ENCODE measurements around the gene ADAM12. TPM values are rescaled to one million over a fixed set of nuclear protein-coding genes. Genes with fewer than 3 reads are reported as not detected.

ADAM12 gene
- polyA plus RNA-seq, 1 experiment: 8.6 TPM

DNA sequence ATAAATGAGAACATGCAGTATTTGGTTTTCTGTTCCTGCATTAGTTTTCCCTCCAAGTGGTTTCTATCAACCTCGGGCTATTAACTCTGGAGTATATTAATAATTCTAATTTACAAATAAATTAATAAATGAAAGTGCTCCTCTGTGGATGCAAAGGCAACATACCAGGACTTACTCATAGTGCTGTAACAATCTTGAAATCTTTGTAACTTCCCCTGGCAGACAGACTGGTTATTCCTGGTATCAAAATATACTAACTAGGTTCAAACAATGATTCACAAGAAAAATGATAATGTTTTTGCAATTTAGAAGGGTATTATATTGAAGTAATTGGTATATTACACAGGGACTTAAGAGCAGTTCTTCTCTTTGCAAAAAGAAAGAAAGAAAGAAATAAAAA lies 314.7 kb downstream of the ADAM12 start:
- H3K4me3 ChIP-seq (ENCODE audit: low read depth, low read length): no peak overlapping the region
- TF ChIP-seq, protein P1, sequence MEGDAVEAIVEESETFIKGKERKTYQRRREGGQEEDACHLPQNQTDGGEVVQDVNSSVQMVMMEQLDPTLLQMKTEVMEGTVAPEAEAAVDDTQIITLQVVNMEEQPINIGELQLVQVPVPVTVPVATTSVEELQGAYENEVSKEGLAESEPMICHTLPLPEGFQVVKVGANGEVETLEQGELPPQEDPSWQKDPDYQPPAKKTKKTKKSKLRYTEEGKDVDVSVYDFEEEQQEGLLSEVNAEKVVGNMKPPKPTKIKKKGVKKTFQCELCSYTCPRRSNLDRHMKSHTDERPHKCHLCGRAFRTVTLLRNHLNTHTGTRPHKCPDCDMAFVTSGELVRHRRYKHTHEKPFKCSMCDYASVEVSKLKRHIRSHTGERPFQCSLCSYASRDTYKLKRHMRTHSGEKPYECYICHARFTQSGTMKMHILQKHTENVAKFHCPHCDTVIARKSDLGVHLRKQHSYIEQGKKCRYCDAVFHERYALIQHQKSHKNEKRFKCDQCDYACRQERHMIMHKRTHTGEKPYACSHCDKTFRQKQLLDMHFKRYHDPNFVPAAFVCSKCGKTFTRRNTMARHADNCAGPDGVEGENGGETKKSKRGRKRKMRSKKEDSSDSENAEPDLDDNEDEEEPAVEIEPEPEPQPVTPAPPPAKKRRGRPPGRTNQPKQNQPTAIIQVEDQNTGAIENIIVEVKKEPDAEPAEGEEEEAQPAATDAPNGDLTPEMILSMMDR (IDR thresholded peaks at IDR 0.05; ENCODE audit: insufficient read depth, low read depth, low read length): no peak
- DNase-seq (ENCODE audit: low read depth): no peak
- no peaks in the 10 kb centered on the region for H3K36me3 ChIP-seq (ENCODE audit: control insufficient read depth, insufficient read depth, low read length)
- ChIA-PET POLR2A (no interaction called here), CTCF (no interaction called here)
- H3K27me3 ChIP-seq (ENCODE audit: control insufficient read depth, insufficient read depth, low read length): no peaks in the 10 kb centered on the region

DNA sequence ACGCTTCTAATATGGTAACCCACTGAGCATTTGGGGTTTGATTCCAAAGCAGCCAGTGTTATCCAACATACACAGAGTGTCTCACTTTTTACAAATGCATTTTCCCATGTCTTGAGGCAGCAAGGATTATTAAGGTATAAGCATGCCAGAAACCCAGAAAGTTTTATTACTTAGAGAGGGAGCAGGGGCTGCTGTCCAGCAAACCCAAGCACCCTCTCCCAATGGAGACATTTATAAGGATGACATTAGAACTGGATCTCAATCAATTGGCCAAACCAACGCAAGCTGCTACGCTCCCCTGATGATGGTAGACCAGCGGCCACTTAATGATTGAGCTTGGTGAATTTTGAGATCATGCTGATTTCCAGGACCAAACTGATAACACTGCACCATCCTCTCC lies 315.7 kb downstream of the ADAM12 start:
- DNase-seq (ENCODE audit: low read depth): no peak
- no peaks in the 10 kb centered on the region for H3K27me3 ChIP-seq (ENCODE audit: control insufficient read depth, insufficient read depth, low read length)
- H3K4me3 ChIP-seq (ENCODE audit: low read depth, low read length): no peak overlapping the region
- ChIA-PET POLR2A (no interaction called here), CTCF (no interaction called here)
- H3K36me3 ChIP-seq (ENCODE audit: control insufficient read depth, insufficient read depth, low read length): no peaks in the 10 kb centered on the region
- TF ChIP-seq, protein P1 (IDR thresholded peaks at IDR 0.05; ENCODE audit: insufficient read depth, low read depth, low read length): no peak

DNA sequence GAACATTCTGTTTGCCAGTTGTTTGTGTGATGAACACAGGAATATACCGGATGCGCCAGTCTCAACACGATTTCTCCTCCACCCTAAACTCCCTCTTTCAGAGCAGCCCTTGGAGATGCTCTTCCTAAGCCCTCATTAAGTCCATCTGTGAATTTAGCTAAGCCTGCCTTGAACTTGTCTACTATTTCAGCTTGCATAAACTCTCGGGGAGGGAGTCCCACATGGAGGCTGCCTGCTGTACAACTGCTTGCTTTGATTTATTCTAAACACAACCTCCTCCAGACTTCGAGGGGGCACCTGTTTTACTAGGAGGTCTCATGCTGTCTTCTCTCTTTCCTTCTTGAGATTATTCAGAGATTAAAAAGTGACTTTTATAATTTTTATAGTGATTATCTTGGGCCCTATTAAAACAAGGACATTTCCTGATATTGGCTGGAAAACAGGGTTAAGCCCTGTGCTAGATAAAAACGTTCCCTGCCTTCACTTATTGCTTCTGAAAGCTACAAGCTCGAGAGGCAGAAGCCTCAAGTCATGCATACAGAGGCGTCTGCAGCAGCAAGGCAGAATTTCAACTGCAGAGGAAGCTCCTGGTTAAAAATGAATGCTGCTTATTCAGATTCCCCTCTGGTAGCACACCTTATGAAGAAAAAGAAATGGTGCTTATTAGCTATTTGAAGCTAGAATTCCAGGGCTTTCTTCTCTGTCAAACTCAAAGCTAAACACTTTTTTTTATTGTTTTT lies 317.6 kb downstream of the ADAM12 start:
- POLR2A ChIA-PET: no interaction called here
- Histone ChIP-seq H3K36me3 (ENCODE audit: control insufficient read depth, insufficient read depth, low read length) (no peaks in the 10 kb centered on the region), H3K4me3 (ENCODE audit: low read depth, low read length) (no peak overlapping the region), H3K27me3 (ENCODE audit: control insufficient read depth, insufficient read depth, low read length) (no peaks in the 10 kb centered on the region)
- TF ChIP-seq, protein P1 (IDR thresholded peaks at IDR 0.05; ENCODE audit: insufficient read depth, low read depth, low read length): no peak
- CTCF ChIA-PET: no interaction called here
- DNase-seq (ENCODE audit: low read depth): no peak

DNA sequence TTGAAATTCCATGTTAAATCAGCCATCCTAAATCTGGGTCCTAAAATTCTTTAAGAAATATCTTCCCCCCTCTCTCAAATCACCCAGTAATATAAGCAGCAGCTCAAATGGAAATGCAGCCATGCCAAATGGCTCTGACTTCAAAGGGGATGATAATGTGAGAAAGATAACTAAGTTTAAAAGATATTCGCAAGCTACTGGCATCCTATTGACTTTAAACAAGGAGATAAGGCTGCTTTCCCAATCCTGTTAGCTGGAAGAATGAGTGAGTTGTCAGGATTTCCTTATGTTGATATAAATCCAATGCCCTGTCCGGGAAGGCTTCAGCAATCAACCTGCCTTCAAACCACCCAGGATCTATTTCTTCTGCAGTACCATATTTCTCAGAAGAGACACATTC lies 320.0 kb downstream of the ADAM12 start:
- no peaks in the 10 kb centered on the region for H3K27me3 ChIP-seq (ENCODE audit: control insufficient read depth, insufficient read depth, low read length)
- no peak for DNase-seq (ENCODE audit: low read depth)
- CTCF ChIA-PET: no interaction called here
- TF ChIP-seq, protein P1 (IDR thresholded peaks at IDR 0.05; ENCODE audit: insufficient read depth, low read depth, low read length): no peak
- no peak overlapping the region for H3K4me3 ChIP-seq (ENCODE audit: low read depth, low read length)
- no peaks in the 10 kb centered on the region for H3K36me3 ChIP-seq (ENCODE audit: control insufficient read depth, insufficient read depth, low read length)
- POLR2A ChIA-PET: no interaction called here

DNA sequence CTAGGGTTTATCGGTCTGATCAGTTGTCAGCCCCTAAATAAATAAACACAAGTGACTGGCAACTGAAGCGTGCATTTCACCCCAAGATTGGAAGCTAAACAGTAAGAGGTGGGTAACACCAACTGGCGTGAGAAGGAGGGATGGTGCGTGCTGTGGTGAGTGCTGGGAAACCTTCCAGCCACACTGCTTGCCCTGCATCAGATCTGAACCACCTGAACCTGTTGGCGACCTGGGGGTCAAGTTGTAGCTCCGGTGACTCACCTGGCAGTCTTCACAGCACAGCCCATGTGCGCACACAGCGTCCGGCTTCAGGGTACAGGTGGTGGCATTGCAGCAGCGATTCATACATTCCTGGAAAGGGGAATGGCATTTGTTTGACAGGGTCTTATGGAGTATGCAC lies 321.8 kb downstream of the ADAM12 start:
- TF ChIP-seq, protein P1 (IDR thresholded peaks at IDR 0.05; ENCODE audit: insufficient read depth, low read depth, low read length): no peak
- no peaks in the 10 kb centered on the region for H3K27me3 ChIP-seq (ENCODE audit: control insufficient read depth, insufficient read depth, low read length)
- ChIA-PET CTCF (no interaction called here), POLR2A (no interaction called here)
- no peak for DNase-seq (ENCODE audit: low read depth)
- no peaks in the 10 kb centered on the region for H3K36me3 ChIP-seq (ENCODE audit: control insufficient read depth, insufficient read depth, low read length)
- H3K4me3 ChIP-seq (ENCODE audit: low read depth, low read length): no peak overlapping the region
